M059J (cell line): ENCODE measurements around the gene RASSF7. TPM values are rescaled to one million over a fixed set of nuclear protein-coding genes. Genes with fewer than 3 reads are reported as not detected.

Source experiments
- DNase-seq: peaks from one replicate; pipeline ENCODE4 v3.0.0-alpha.2; 2012; ENCODE audit warnings: low read depth
- total RNA-seq: library from RNA; depleted of rRNA; stranded (reverse); fragments of >200 nt; shearing (Covaris generic); gene quantifications from 2 replicates; pipeline ENCODE4 v1.2.3, GENCODE V29; 2014

The RASSF7 gene
- total RNA-seq, 1 experiment from 2014 or later, result 56.0 TPM

DNA sequence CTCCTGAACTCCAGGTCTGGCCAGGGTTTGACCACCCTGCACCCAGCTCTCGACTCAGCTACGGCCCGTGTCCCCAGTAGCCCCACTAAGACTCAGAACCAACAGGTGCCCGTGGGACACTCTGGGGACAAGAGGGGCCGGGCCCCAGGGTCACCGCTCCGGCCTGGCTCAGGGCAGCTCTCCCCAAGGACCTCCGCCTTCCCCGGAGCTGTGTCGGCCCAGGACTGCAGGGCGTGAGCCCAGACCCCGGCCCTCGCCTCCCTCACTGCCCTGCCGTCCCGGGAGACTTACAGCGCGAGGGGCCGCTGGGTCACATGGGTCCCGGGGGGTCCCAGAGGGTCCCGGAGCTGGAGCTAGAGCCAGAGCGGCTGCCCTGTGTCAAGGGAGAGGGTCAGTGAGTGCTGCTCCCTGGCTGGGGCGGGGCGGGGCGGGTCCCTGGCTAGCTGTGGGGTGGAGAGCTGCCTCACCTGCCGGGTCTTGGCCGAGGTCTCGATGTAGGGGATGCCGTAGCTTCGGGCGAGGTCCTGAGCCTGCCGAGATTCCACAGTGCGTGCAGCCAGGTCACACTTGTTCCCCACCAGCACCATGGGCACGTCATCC lies 27.7 kb upstream of the RASSF7 start:
- DNase-seq, result no peak

DNA sequence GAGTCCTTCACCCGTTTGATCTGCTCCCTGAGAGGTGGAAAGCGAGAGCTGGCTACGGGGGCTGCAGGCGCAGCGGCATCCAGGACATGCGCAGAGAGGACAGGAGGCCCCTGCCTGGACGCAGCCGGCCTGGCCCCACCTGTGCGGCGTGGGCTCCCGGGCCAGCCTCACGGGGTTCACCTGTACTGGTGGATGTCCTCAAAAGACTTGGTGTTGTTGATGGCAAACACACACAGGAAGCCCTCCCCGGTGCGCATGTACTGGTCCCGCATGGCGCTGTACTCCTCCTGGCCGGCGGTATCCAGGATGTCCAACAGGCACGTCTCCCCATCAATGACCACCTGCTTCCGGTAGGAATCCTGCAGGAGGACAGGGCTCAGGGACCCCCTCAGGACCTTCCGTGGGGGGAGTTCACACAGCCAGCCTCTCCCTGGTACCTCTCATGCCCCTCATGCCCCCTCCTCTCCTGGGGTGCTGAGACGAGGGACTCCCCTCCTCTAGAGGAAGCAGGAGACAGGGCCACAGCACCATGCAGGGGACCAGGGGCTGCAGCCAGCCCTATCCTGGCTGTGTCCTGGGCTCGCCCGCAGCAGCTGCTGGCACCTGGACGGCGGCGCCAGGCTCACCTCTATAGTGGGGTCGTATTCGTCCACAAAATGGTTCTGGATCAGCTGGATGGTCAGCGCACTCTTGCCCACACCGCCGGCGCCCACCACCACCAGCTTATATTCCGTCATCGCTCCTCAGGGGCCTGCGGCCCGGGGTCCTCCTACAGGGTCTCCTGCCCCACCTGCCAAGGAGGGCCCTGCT lies 27.0 kb upstream of the RASSF7 start:
- DNase-seq, result no peak

DNA sequence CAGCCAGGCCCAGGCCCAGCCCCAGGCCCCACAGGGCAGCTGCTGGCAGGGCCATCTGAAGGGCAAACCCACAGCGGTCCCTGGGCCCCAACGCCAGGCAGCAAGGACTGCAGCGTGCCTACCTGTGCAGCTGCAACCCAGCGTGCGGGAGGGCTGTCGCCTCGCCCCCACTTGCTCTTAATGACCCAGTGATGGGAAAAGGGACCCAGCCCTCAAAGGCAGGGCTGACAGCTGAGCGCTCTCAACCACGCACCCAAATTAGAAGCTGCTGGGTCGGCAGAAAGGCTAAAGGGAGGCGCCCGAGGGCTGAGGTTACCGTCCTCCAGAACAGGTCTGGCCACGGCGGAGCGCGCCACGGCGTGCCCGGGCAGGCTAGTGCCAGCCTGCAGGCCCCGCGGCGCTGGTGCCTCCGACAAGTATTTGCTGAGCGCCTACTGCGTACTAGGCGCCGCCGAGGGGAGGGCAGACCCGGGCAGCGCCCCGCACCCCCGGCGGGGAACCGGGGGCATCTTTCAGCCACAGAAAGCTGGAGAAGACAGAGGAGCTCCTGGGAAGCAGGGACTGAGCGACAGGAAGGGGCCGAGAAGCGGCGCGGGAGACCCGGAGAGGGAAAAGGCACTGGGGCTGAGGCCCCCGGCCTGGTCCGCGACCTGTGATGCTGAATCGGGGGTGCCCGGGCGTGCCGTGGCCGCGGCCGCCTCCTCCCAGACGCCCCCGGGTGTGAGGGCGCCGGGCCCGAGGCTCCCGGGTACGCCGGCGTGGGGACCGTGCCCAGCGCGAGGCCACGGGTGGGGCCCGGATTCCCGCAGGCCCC lies 26.2 kb upstream of the RASSF7 start:
- DNase-seq, result no peak

DNA sequence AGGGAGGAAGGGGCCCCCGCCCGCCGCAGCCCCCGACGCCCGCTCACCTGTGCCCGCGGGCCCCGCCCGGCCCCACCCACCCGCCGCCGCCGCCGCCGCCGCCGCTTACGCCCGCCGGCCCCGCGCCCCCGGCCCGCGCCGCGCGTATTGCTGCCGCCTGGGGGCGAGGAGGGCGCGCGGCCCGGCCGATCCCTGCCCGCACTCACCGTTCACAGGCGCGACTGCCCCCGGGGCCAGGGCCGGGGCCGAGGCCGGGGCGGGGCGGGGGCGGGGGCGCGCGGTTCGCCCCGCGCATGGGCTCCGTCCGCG lies 25.6 kb upstream of the RASSF7 start:
- no peak for DNase-seq

DNA sequence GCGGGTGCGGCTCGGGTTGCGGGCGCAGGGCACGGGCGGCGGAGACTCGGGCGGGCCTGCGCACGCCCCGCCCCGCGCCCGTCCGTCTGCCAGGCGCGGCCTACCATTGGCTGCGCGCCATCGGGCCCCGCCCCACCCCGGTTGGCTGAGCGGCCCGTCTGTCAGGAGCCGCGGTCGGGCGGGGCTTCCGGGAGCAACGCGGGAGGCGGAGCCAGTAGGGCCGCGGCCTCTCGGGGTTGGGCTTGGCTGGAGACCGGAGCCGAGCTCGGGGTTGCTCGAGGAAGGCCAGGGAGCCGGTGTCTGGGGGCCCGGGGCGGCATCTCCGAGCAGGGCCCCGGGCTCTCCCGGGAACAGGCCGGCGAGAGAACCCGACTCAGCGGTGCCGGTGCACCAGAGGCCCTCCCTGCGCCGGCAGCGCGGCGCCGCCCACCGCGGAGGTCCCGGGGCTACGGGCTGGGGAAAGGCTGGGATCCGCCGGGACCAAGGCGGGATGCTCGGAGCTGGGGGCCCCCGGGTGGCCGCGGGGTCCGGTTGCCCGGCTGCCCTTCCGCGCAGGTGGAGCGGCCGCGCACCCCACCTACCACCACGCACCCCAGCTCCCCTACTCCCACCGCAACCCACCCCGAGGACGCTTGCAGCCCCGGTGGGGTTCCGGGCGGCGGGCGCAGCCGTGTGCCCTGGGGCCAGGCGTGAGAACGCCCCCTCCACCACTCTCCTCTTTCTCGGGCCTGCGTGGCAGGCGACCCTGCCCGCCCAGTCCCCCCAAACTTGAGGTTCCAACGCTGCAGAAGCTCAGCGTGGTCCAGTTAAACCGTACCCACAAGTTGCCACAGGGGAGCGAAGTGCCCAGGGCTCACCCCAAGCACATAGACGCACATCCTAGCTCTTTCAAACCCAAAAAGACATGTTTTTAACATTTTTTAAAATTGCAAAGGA lies 25.0 kb upstream of the RASSF7 start, which contains the start of gene HRAS:
Gene HRAS (minus strand): TSS at position 58 of the 936 bp plus-strand sequence.
- DNase-seq, result peak; percentile 88

DNA sequence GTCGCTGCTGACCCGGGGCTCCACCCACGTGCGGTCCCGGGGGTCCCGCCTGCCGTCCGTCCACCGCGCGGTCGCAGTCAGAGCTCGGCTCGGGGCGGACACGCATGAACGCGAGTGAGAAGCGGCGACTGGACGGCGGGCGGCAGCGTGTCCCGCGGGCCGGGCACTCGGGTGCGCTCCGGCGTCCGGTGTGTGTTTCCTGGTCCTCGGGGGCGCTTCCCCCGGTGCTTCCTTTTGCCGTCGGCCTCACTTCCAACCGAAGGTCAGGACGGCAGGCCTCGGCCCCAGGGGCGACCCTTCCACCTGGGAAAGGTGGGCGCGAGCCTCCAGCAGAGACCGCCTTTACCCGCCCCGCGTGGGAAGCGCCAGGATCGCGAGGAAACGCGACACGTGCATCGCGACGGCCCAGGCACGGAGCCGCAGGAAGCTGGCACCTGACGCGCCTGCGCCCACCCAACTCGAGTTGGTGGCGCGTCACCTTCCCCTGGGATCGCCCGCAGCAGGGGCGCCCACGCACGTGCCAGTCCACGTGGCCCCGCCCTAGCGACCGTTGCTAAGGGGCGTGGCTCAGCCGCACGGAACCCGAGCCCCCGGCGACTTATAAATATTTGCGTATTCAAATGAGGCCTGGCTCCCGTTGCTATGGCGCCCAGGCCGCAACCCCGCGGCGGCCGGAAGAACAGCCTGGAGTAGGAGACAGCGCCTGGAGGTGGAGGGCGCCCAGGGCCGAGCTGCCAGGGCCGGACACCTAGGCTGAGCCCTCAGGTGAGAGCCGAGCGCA lies 23.7 kb upstream of the RASSF7 start, which contains the start of gene LRRC56:
Gene LRRC56 (plus strand): TSS at position 687 of the 781 bp plus-strand sequence. CDS start 3,158 bp downstream, outside the sequence.
- DNase-seq, result peak; percentile 86

DNA sequence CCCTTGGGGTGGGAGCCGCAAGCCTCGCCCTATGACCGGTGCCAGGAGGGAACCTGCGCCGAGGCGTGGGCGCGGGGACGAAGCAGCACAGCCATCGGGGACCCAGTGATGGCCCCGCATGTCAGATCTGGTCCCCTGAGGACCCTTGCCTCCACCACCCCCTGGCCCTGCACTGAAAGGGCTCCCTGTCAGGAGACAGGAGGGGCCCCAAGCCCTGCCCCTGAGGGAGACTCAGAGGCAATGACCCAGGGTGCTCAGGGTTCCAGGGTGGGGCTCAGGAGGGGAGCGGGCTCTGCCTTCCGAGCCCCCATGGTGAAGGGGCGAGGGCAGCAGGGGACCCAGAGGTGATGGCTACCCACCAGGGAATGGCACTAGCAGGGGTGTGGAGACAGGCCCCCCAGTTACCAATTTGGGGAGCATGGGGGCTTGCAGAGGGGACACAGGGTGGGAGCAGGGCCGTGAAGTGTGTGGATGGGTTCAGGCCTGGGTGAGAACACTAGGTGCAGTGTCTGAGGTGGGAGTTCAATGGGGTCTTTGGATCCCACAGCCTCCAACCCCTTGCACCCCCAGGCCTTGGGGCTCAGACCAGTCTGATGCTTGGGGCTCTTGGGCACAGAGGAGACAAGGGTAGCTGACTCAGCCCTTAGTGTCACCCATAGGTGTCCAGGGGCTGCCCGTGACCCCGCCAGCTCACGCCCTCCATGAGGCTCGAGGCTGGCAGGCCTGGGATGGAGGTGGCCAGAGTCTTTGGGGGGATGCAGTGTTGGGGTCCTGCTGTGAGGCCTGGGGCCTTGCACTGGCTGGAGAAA lies 22.9 kb upstream of the RASSF7 start:
- no peak for DNase-seq

DNA sequence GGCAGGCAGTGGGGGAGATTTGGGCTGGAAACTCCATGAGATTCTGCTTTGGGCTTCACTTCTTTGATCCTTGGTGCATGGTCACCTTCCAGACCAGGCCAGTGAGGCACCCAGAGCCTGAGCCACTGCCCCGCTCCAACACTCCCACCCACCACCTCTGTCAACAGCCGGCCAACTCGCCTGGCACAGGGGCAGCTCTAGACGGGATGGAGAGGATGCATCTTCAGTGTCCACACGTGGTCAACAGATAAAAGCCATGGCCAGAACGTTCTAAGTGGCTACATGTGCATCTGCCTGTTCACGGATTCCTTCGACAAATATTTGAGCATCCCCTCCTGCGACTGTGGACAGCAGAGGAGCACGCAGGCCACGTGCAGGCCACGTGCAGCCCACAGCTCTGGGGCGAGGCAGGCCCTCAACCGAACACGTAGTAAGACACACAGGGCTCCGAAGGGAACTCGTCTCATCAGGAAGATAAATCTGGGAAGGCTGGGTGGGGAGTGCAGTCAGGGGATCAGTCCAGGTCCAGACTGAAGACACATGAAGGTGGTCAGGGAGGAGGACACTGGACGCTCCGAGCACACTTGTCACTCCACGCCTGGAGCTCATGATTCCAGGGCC lies 22.2 kb upstream of the RASSF7 start:
- DNase-seq, result no peak

DNA sequence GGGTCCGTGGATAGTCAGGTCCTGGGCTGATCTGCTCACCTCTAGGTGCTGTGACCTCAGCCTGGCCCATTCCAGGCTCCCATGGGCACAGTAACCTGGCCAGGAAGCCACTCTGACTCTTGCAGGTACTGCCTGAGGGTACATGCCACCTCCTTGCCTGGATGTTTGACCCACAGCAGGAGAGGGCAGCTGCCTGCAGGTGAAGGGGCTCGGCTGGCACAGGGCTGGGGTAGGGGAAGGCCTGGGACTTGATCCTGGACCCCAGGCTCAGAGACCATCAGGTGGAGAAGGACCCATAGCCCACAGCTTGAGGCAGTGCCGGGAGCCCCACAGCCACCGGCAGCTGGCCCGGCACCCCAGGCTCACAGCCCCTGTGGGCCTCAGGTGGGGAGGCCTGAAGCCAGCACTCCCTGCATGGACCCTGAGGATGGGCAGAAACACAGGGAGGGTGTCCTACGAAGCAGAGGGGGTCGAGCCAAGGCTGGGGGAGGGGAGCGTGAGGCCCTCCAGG lies 20.7 kb upstream of the RASSF7 start:
- DNase-seq, result no peak

DNA sequence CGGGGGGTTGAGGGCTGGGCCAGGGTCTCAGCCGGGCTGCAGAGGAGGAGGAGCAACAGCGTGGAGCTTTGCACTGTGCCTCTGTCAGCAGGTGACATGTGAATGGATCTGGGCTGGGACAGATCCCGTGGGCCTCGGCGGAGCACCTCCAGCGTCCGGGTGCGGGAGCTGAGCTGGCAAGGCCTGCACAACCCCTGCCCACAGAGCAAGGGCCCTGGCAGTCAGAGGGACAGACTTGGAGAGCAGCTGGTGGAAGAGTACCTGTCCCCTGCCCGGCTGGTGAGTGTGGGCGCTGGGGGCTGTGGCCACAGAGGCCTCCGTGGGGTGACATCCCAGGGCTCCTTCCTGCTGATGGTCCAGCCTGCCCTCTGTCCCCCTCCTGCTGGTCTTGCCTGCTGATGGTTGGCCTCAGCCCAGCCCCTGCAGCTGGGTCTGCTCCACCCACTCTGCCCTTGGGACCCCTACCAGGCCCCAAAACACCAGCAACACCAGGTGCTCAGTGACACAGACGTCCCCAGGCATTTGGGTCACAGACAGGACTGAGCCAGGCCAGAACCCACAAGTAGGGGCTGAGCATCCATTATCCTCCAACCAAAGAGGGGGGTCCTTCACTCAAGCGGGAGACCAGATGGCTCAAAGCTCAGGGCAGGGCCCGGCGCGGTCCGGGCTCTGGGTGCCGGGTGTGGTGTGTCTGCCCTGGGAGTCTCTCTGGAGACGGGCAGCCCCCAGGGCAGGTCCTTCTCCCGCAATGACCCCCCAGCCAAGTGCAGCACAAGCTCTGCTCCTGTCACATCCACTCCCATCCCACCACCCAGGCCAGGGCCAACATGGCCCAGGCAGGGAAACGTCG lies 20.0 kb upstream of the RASSF7 start:
- DNase-seq, result no peak

DNA sequence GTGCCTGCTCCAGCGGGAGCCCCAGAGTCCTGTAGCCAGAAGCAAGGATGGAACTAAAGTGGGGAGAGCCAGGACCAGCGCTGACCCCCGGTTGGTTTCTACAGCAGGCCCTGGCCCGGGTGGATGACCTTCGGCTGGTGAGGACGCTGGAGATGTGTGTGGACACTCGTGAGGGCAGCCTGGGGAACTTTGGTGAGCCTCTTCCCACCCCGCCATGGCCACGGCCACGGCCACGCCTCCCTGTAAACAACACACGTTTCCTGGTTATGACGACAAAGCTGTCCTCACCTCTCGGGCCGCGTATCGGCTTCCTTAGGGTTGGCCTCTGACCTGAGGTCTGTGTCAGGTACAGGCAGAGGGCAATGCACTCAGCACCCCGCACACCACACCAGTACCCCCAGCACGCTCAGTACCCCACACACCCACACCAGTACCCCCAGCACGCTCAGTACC lies 19.3 kb upstream of the RASSF7 start:
- no peak for DNase-seq

DNA sequence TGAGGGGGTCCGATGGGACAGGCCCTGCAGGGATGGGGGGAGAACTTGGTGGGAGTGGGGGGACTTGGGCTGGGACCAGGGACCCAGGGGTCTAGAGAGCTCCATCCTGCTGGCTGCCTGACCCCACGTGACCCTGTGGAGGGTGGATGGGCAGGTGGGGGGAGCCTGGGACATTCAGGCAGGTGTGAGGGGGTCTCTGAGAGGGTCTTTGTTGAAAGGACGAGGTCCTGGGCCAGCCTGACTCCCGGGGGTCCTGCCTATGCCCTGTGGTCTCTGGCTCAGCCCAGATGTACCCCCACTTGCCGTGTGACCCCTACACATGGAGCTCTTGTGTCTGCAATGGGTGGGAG lies 16.0 kb upstream of the RASSF7 start:
- DNase-seq, result no peak

DNA sequence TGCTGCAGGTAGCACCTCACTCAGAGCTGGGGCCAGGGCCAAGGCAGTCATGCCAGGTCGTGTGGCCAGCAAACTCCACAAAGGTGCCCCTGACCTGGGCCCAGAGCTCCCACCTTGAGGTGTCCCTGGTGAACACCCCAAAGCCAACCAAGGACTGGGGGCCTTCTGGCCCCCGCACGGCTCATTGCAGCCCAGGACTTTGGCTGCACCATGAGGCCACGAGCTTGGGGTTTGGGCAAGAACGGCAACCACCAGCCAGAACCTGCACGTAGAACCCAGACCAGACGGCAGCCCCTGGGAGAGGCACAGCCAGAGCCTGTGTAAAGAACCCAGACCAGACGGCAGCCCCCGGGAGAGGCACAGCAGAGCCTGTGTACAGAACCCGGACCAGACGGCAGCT lies 15.6 kb upstream of the RASSF7 start:
- no peak for DNase-seq

DNA sequence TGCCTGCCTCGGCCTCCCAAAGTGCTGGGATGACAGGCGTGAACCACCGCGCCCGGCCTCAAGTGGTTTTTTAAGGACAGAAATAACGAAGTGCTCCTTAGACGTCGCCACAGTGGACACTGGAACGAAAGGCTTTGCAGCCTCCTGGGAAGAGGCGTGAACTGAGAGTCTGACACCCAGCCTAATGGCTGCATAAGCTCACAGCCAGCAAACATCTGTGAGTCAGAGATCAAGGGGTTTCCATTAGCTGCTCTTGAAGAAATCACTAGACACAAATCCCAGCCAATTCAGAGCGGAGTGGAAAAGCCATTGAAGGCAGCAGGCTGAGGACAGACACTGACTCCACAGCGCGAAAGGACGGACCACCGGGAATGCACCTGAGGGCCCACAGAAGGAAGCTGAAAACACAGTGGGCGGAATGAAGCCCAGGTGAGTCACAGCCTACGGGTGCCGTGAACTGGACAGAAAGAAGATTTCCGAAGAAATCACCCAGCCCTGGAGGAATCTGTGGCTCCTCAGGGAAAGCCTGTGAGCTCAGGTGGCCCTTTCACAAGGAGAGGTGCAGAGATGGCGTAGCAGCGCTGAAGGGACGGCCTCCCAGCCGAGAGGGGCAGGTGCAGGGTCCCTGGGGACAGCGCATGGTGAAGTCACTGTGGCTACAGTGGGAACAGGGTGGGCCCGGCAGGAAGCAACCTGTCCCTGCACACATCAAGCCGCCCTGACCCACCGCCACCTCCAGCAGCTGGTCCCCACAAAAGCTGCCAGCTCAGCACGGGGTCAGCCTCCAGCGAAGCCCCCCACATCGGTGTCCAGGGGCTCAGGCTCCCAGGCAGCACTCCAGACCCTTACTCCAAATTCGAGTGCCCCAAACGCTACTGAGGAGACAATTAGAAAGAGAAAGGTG lies 11.8 kb upstream of the RASSF7 start:
- no peak for DNase-seq

DNA sequence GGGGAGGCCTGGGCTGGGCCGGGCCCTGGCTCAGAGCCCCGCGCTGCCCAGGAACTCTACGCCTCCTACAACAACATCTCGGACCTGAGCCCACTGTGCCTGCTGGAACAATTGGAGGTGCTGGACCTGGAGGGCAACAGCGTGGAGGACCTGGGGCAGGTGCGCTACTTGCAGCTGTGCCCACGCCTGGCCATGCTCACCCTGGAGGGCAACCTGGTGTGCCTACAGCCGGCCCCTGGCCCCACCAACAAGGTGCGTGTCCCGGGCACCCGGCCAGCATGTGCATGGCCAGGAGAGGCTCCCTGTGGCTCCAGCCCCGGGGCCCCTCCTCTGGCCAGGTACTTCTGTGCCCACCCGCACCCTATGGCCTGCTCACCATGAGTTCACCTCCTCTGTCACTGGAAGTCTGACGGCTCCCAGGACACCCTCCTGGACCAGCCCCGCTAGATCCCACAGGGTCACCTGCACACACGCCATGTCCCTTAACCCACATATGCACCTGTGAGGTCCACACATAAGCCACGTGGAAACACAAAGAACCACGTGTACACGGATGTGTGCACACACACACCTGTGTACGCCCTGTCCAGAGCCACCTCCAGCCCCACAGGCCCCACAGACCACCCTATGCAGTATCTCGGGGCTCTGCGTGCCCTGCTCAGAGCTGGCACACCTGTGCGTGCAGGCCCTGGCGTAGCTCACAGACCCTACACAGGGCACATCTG lies 10.6 kb upstream of the RASSF7 start:
- no peak for DNase-seq

DNA sequence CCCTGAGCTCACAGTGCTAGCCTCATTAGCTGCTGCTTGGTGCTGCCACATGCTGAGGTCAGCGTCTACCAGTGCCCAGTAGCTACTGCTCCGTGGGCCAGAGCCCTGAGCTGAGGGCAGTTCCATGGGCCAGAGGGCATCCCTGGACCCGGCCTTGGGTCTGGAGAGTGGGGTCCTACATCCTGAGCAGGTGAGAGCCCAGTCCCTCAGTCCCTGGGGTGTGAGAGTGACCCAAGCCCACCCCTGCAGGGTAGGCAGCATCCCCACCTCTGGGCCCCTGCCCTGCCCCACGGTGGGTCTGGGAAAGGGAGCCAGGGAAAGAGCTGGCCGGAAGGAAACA lies 10.1 kb upstream of the RASSF7 start:
- no peak for DNase-seq

DNA sequence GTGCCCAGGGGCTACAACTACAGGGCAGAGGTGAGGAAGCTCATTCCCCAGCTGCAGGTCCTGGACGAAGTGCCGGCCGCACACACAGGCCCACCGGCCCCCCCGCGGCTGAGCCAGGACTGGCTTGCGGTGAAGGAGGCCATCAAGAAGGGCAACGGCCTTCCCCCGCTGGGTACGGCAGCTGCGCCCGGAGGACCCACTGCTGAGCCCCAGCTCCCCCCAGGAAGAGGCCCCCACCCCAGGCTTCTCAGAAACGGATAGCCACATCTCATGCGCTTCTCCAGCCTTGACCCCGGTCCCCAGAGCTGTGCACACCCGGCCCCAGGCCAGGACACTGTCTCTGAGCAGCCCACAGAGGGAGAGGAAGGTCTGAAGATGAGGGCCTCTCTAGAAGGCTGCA lies 9.6 kb upstream of the RASSF7 start:
- DNase-seq, result no peak
